Measurements from ENCODE around the gene STK26. TPM values are rescaled to one million over a fixed set of nuclear protein-coding genes. Genes with fewer than 3 reads are reported as not detected.
A peak's percentile ranks its signal among the peaks of the same experiment; 100 is the strongest.

Gene STK26
- total and polyA plus RNA-seq, 4 donors = 2.0 to 16.9 (median 3.4) TPM

GRCh38 chrX:132077414-132077813 lies 54.3 kb downstream of the STK26 start:
- WGBS = 98% methylated on average over 1 of the region's 1 CpG
- DNase-seq (ENCODE audit: low spot score) = no peak
- Histone ChIP-seq H3K36me3 (ENCODE audit: control insufficient read depth in 4 of 4, insufficient read depth in 3 of 4, low read depth in 1 of 4, low read length in 3 of 4) (no peaks in the 10 kb centered on the region), H3K4me1 (ENCODE audit: control insufficient read depth in 4 of 4, insufficient read depth in 4 of 4, low read length in 3 of 4) (peaks cover 0 to 8% (median 3%) of the 10 kb centered on the region in 4 donors), H3K4me3 (ENCODE audit: low read depth in 1 of 3, low read length in 3 of 3) (no peak overlapping the region), H3K9ac (ENCODE audit: low read depth in 1 of 2, low read length in 2 of 2) (no peak overlapping the region), H3K27ac (ENCODE audit: low read depth in 1 of 2, low read length in 2 of 2) (no peak overlapping the region), H3K9me3 (ENCODE audit: control insufficient read depth in 4 of 4, low read length in 3 of 4) (no peaks in the 10 kb centered on the region), H3K27me3 (ENCODE audit: control insufficient read depth in 4 of 4, insufficient read depth in 4 of 4, low read length in 3 of 4) (no peaks in the 10 kb centered on the region)
- TF ChIP-seq HNF4G (IDR thresholded peaks at IDR 0.05) (no peak), JUND (IDR thresholded peaks at IDR 0.05) (no peak), YY1 (IDR thresholded peaks at IDR 0.05) (no peak), ZBTB33 (IDR thresholded peaks at IDR 0.05) (no peak), RXRA (IDR thresholded peaks at IDR 0.05) (no peak), MAX (IDR thresholded peaks at IDR 0.05) (no peak)

GRCh38 chrX:132077912-132078311 lies 54.8 kb downstream of the STK26 start:
- H3K9ac ChIP-seq (ENCODE audit: low read depth in 1 of 2, low read length in 2 of 2) = no peak overlapping the region
- no peaks in the 10 kb centered on the region for H3K9me3 ChIP-seq (ENCODE audit: control insufficient read depth in 4 of 4, low read length in 3 of 4)
- 59% methylated on average over 3 of the region's 3 CpGs for WGBS
- peak in 1 of 2 donors; percentile 36 for TF ChIP-seq RAD21 (IDR thresholded peaks at IDR 0.05)
- peak; percentile 42 for TF ChIP-seq HNF4G (IDR thresholded peaks at IDR 0.05)
- peak; percentile 76 to 80 for TF ChIP-seq HNF4A (conservative IDR thresholded peaks at IDR 0.05)
- peak in 1 of 2 donors; percentile 10 for TF ChIP-seq JUND (IDR thresholded peaks at IDR 0.05)
- no peak for TF ChIP-seq NR2F2 (IDR thresholded peaks at IDR 0.05)
- peak; percentile 86 for TF ChIP-seq SP1 (IDR thresholded peaks at IDR 0.05)
- H3K4me3 ChIP-seq (ENCODE audit: low read depth in 1 of 3, low read length in 3 of 3) = no peak overlapping the region
- peaks cover 0 to 8% (median 3%) of the 10 kb centered on the region in 4 donors for H3K4me1 ChIP-seq (ENCODE audit: control insufficient read depth in 4 of 4, insufficient read depth in 4 of 4, low read length in 3 of 4)
- H3K27ac ChIP-seq (ENCODE audit: low read depth in 1 of 2, low read length in 2 of 2) = no peak overlapping the region
- DNase-seq (ENCODE audit: low spot score) = no peak
- no peaks in the 10 kb centered on the region for H3K36me3 ChIP-seq (ENCODE audit: control insufficient read depth in 4 of 4, insufficient read depth in 3 of 4, low read depth in 1 of 4, low read length in 3 of 4)
- peaks cover 0 to under 1% (median 0%) of the 10 kb centered on the region in 4 donors for H3K27me3 ChIP-seq (ENCODE audit: control insufficient read depth in 4 of 4, insufficient read depth in 4 of 4, low read length in 3 of 4)

- TF ChIP-seq FOXA2 (IDR thresholded peaks at IDR 0.05) = no peak
Measured at GRCh38 chrX:132085786-132086185, 62.7 kb downstream of the STK26 start.

GRCh38 chrX:132086672-132087071 lies 63.6 kb downstream of the STK26 start:
- TF ChIP-seq RAD21 (IDR thresholded peaks at IDR 0.05) (no peak), CTCF (IDR thresholded peaks at IDR 0.05; ENCODE audit: low read depth, low read length, missing input control) (no peak), ATF3 (IDR thresholded peaks at IDR 0.05) (no peak), JUND (IDR thresholded peaks at IDR 0.05) (no peak), SP1 (IDR thresholded peaks at IDR 0.05) (no peak), NR2F2 (IDR thresholded peaks at IDR 0.05) (no peak), TAF1 (conservative IDR thresholded peaks at IDR 0.05) (no peak), MAX (IDR thresholded peaks at IDR 0.05) (no peak), GABPA (IDR thresholded peaks at IDR 0.05 in 1 of 2, conservative IDR thresholded peaks at IDR 0.05 in 1 of 2) (no peak), ZBTB33 (IDR thresholded peaks at IDR 0.05) (no peak), EGR1 (IDR thresholded peaks at IDR 0.05; ENCODE audit: low read depth in 2 of 2) (no peak), FOXA2 (IDR thresholded peaks at IDR 0.05) (no peak), HNF4A (conservative IDR thresholded peaks at IDR 0.05) (no peak), RXRA (IDR thresholded peaks at IDR 0.05) (no peak), YY1 (IDR thresholded peaks at IDR 0.05) (no peak)
- Histone ChIP-seq H3K4me3 (ENCODE audit: low read depth in 1 of 3, low read length in 3 of 3) (no peak overlapping the region), H3K27ac (ENCODE audit: low read depth in 1 of 2, low read length in 2 of 2) (no peak overlapping the region), H3K9me3 (ENCODE audit: control insufficient read depth in 4 of 4, low read length in 3 of 4) (no peaks in the 10 kb centered on the region), H3K27me3 (ENCODE audit: control insufficient read depth in 4 of 4, insufficient read depth in 4 of 4, low read length in 3 of 4) (peaks cover 0 to 4% (median 0%) of the 10 kb centered on the region in 4 donors), H3K36me3 (ENCODE audit: control insufficient read depth in 4 of 4, insufficient read depth in 3 of 4, low read depth in 1 of 4, low read length in 3 of 4) (no peaks in the 10 kb centered on the region), H3K9ac (ENCODE audit: low read depth in 1 of 2, low read length in 2 of 2) (no peak overlapping the region), H3K4me1 (ENCODE audit: control insufficient read depth in 4 of 4, insufficient read depth in 4 of 4, low read length in 3 of 4) (no peaks in the 10 kb centered on the region)
- no peak for DNase-seq (ENCODE audit: low spot score)
- 83% methylated on average over 2 of the region's 2 CpGs for WGBS

More at GRCh38 chrX:132085786-132086185, 62.7 kb downstream of the STK26 start:
- Histone ChIP-seq H3K27me3 (ENCODE audit: control insufficient read depth in 4 of 4, insufficient read depth in 4 of 4, low read length in 3 of 4) (peaks cover 0 to 4% (median 0%) of the 10 kb centered on the region in 4 donors), H3K27ac (ENCODE audit: low read depth in 1 of 2, low read length in 2 of 2) (no peak overlapping the region), H3K4me1 (ENCODE audit: control insufficient read depth in 4 of 4, insufficient read depth in 4 of 4, low read length in 3 of 4) (no peaks in the 10 kb centered on the region), H3K9me3 (ENCODE audit: control insufficient read depth in 4 of 4, low read length in 3 of 4) (no peaks in the 10 kb centered on the region), H3K9ac (ENCODE audit: low read depth in 1 of 2, low read length in 2 of 2) (no peak overlapping the region), H3K4me3 (ENCODE audit: low read depth in 1 of 3, low read length in 3 of 3) (no peak overlapping the region), H3K36me3 (ENCODE audit: control insufficient read depth in 4 of 4, insufficient read depth in 3 of 4, low read depth in 1 of 4, low read length in 3 of 4) (no peaks in the 10 kb centered on the region)
- 49% methylated on average over 3 of the region's 3 CpGs for WGBS
- DNase-seq (ENCODE audit: low spot score) = no peak
